Measurements from ENCODE around the gene COQ4. TPM values are rescaled to one million over a fixed set of nuclear protein-coding genes. Genes with fewer than 3 reads are reported as not detected.

Gene COQ4
- total RNA-seq, 6 experiments from 2014 or later: 29.8 to 33.3 (median 31.3) TPM

DNA sequence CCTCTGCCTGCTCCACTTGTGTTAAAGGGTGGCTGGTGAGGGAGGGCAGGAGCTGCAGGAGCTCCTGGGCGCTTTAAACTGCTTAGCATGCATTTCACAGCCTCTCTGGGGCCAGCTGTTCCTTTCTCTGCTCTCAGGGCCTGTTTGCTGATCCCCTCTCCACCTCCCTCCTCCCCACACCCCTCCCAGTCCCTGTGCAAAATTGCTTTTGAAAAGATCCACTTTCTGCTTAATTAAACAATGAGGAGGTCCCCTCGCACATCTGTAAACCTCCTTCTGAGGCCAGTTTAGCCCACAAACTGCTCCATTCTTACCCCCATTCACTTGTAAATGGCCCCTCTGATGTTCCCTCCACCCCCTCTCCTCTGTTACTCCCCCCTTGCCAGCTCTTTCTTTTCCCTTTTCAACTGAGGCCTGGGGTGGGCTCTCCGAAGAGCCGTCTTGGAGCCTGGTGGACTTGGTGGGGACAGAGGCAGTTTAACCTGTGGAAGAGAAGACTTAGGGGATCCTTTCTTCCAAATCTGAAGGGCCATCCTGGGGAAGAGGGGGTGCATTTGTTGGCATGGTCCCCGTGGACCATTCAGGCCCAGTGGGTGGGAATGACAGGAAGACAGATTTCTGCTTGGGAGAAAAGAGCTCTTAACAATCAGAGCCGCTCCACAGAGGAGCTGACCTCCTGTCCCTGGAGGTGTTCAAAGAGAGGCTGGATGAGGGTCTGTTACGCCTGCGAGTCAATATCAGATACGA is 60.5 kb downstream of the COQ4 start:
- H3K9me3 Mint-ChIP-seq: no peaks in the 10 kb centered on the region
- no peak overlapping the region for H3K4me3 Mint-ChIP-seq
- no peaks in the 10 kb centered on the region; the same call in 1 of the 2 replicates for H3K27me3 Mint-ChIP-seq (ENCODE audit: insufficient read depth)
- TF ChIP-seq, protein P1, sequence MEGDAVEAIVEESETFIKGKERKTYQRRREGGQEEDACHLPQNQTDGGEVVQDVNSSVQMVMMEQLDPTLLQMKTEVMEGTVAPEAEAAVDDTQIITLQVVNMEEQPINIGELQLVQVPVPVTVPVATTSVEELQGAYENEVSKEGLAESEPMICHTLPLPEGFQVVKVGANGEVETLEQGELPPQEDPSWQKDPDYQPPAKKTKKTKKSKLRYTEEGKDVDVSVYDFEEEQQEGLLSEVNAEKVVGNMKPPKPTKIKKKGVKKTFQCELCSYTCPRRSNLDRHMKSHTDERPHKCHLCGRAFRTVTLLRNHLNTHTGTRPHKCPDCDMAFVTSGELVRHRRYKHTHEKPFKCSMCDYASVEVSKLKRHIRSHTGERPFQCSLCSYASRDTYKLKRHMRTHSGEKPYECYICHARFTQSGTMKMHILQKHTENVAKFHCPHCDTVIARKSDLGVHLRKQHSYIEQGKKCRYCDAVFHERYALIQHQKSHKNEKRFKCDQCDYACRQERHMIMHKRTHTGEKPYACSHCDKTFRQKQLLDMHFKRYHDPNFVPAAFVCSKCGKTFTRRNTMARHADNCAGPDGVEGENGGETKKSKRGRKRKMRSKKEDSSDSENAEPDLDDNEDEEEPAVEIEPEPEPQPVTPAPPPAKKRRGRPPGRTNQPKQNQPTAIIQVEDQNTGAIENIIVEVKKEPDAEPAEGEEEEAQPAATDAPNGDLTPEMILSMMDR (IDR thresholded peaks at IDR 0.05): no peak
- no peak for DNase-seq
- H3K36me3 Mint-ChIP-seq (ENCODE audit: low read depth): peaks cover 5% of the 10 kb centered on the region
- H3K4me1 Mint-ChIP-seq (ENCODE audit: low read depth): peaks cover 6% of the 10 kb centered on the region; the same call in 1 of the 2 replicates
- H3K27ac Mint-ChIP-seq: no peak overlapping the region

Other genes with a start within 250 kb of the COQ4 start
- gene PTGES2, start 195.1 kb upstream of the COQ4 start, total RNA-seq (2021; fragmentation: NEBNext Ultra II Directional; extraction: Animal tissue kit (Norgen Biotek cat#: 25700)): 10 to 100 TPM; 68.5 to 82.8 (median 70.6) TPM
- gene LCN2, start 173.4 kb upstream of the COQ4 start, total RNA-seq (2021; fragmentation: NEBNext Ultra II Directional; extraction: Animal tissue kit (Norgen Biotek cat#: 25700)): not detected
- 10 to 100 TPM; 45.7 to 63.2 (median 50.5) TPM for gene BBLN, start 162.6 kb upstream of the COQ4 start, total RNA-seq (2021; fragmentation: NEBNext Ultra II Directional; extraction: Animal tissue kit (Norgen Biotek cat#: 25700))
- gene CIZ1, start 131.3 kb upstream of the COQ4 start, total RNA-seq (2021; fragmentation: NEBNext Ultra II Directional; extraction: Animal tissue kit (Norgen Biotek cat#: 25700)): 100 to 1,000 TPM; 119 to 168 (median 148) TPM
- 10 to 100 TPM; 17.4 to 38.2 (median 32.7) TPM for gene DNM1, start 119.5 kb upstream of the COQ4 start, total RNA-seq (2021; fragmentation: NEBNext Ultra II Directional; extraction: Animal tissue kit (Norgen Biotek cat#: 25700))
- 100 to 1,000 TPM; 142 to 167 (median 156) TPM for gene GOLGA2, start 46.8 kb upstream of the COQ4 start, total RNA-seq (2021; fragmentation: NEBNext Ultra II Directional; extraction: Animal tissue kit (Norgen Biotek cat#: 25700))
- gene SWI5, start 46.6 kb upstream of the COQ4 start, total RNA-seq (2021; fragmentation: NEBNext Ultra II Directional; extraction: Animal tissue kit (Norgen Biotek cat#: 25700)): 10 to 100 TPM; 40.7 to 46.7 (median 41.9) TPM
- gene TRUB2, start 392 bp upstream of the COQ4 start, total RNA-seq (2021; fragmentation: NEBNext Ultra II Directional; extraction: Animal tissue kit (Norgen Biotek cat#: 25700)): 10 to 100 TPM; 27.0 to 38.5 (median 34.3) TPM
- gene SLC27A4, start 17.7 kb downstream of the COQ4 start, total RNA-seq (2021; fragmentation: NEBNext Ultra II Directional; extraction: Animal tissue kit (Norgen Biotek cat#: 25700)): 10 to 100 TPM; 21.1 to 31.1 (median 23.2) TPM
- 10 to 100 TPM; 63.8 to 75.5 (median 70.2) TPM for gene URM1, start 48.5 kb downstream of the COQ4 start, total RNA-seq (2021; fragmentation: NEBNext Ultra II Directional; extraction: Animal tissue kit (Norgen Biotek cat#: 25700))
- gene CERCAM, start 98.0 kb downstream of the COQ4 start, total RNA-seq (2021; fragmentation: NEBNext Ultra II Directional; extraction: Animal tissue kit (Norgen Biotek cat#: 25700)): 100 to 1,000 TPM; 125 to 172 (median 136) TPM
- gene ODF2, start 133.2 kb downstream of the COQ4 start, total RNA-seq (2021; fragmentation: NEBNext Ultra II Directional; extraction: Animal tissue kit (Norgen Biotek cat#: 25700)): 10 to 100 TPM; 29.5 to 40.8 (median 36.9) TPM
- gene GLE1, start 181.9 kb downstream of the COQ4 start, total RNA-seq (2021; fragmentation: NEBNext Ultra II Directional; extraction: Animal tissue kit (Norgen Biotek cat#: 25700)): 10 to 100 TPM; 22.2 to 26.7 (median 24.7) TPM
- 100 to 1,000 TPM; 316 to 368 (median 327) TPM for gene SPTAN1, start 229.7 kb downstream of the COQ4 start, total RNA-seq (2021; fragmentation: NEBNext Ultra II Directional; extraction: Animal tissue kit (Norgen Biotek cat#: 25700))